Adipose tissue (tissue), 3 donors: ENCODE data around the gene DOCK1. TPM values are rescaled to one million over a fixed set of nuclear protein-coding genes. Genes with fewer than 3 reads are reported as not detected.
"Not testable (repeated sequence)": the region's sequence is repeated elsewhere in the genome, so short reads cannot be mapped to it uniquely, and the experiment has no call there.

Experiments used
- H3K27ac ChIP-seq: one replicate; pipeline ENCODE4 v1.5.1; 2013; ENCODE audit warnings: low read depth, low read length
- WGBS, 3 donors: extraction: QIAGEN DNeasy Blood & Tissue Kit; methylation state at CpG; one replicate each; pipeline ENCODE4 v1.1.7; 2013; 5-methylcytosine and 5-hydroxymethylcytosine counted together
- polyA plus RNA-seq, 3 donors: library from polyadenylated mRNA; stranded (reverse); fragments of 200-250 nt; gene quantifications; one replicate each; pipeline ENCODE4 v1.2.3, GENCODE V29; 2013
- donor health status: healthy with polysubstance abuse.
- donor health status: Bipolar disorder and iron deficiency.
- donor health status: healthy.

DOCK1 gene
- polyA plus RNA-seq: 10 to 100 TPM in 2 of 3 donors, 1 to 10 TPM in 1; 9.5 to 21.6 (median 21.5) TPM

DNA sequence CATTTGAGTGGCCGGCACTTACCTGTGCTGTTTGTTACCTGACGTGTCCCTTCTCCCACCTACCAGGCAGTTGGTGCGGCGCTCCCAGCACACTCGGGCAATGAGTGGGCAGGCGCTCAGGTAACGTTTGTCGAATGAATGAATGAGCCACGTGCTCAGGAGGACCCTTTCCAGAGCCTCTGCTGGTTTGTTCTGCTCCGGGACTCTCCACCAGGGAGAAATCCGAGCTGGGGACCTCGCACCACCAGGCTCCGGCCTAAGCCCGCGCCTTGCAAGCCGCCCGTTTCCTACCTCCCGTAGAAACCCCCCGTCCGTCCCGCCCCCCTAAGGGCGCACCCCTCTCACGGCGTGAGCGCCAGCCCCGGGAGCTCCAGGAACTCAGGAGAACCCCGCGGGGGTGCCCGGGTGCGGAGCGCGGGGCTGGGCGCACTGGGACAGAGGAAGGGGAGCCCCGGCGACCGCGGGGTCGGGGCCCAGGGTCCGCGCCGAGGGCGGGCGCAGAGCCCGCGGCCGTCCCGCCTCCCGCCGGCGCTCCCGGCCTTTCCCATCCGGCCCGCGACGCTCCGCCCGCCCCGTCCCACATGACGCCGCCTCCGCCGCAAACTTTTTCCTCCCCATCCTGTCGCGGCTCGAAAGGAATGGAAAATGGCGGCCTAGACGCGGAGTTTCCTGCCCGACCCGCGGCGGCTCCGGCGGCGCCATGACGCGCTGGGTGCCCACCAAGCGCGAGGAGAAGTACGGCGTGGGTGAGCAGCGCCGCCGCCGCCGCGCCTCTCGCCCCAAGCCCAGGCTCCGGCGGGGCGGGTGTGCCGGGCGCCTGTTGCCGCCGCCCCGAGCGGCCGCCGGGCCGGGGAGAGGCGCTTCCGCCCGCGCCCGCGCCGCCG, at the start of gene DOCK1:
Gene DOCK1 (plus strand): TSS at position 611 of the 884 bp plus-strand sequence. CDS start 90 bp downstream, at position 701.
- H3K27ac ChIP-seq: peak within 1 kb of the TSS; percentile 7
- 1% methylated on average over 91 to 108 of the region's 108 CpGs for WGBS, 3 donors

DNA sequence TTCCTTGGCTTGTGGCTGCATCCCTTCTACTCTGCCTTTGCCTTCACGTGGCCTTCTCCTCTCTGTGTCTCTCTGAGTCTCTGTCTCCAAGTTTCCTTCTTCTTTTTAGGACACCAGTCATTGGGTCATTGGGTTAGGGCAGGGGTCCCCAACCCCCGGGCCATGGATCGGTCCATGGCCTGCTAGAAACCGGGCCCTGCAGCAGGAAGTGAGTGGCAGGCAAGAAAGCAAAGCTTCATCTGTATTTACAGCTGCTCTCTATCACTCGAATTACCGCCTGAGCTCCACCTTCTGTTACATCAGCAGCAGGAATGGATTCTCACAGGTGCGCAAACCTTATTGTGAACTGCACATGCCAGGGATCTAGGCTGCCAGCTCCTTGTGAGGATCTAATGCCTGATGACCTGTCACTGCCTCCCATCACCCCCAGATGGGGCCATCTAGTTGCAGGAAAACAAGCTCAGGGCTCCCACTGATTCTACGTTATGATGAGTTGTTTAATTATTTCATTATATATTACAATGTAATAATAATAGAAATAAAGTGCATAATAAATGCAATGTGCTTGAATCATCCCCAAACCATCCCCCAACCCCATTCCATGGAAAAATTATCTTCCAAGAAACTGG, 47.9 kb upstream of the DOCK1 start:
- 89 to 92% (median 91%) methylated on average over 8 of the region's 8 CpGs for WGBS, 3 donors
- no peak overlapping the region for H3K27ac ChIP-seq

DNA sequence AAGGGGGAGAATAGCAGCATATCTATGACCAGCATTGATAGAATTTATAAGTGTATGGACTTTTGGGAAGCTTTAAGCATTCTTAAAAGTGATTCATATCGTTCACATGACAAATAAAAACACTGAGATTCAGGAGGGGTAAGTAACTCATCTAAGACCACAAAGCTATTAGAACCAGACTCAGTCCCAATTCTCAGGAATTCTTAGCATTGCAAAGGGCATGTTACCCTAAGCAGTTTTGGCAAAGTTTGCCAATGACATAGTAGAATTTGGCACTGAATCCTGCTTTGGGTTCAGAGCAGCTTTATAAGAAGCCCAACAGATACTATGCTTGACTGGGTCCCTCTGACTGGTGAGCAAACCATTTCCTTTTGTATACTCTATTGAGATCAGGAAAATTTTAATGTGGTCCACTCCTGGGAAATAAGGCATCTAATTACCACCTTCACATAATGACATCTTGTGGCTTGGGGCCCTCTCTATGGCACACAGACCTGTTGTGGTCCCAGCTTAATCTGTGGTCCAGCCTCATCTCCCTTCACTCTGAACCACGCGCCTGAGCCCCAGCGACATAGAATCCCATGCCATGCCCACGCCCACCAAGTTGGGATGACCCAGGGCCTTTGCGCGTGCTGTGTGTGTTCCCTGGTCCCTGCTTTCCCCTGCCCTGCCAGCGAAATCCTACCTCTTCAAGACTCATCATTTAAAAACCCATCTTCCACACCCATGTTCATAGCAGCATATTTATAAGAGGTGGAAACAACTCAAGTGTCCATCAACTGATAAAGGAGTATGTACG, 37.5 kb upstream of the DOCK1 start:
- 77 to 85% (median 79%) methylated on average over 9 of the region's 9 CpGs for WGBS, 3 donors
- H3K27ac ChIP-seq: no peak overlapping the region

DNA sequence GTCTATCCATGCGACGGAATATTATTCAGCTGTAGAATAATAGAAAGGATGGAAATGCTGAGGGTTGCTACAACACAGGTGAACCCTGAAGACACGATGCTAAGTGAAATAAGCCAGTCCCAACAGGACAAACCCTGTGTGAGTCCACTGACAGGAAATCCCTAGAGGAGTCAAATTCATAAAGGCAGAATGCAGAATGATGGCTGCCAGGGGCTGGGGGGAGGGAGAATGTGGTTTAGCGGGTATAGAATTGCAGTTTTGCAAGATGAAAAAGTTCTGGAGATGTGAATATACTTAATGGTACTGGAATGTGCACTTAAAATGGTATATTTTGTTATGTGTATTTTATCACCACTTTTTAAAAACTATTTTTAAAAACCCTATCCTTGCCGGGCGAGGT, 36.9 kb upstream of the DOCK1 start:
- no peak overlapping the region for H3K27ac ChIP-seq
- 83 to 86% (median 84%) methylated on average over 6 of the region's 6 CpGs for whole genome bisulfite sequencing, 3 donors

DNA sequence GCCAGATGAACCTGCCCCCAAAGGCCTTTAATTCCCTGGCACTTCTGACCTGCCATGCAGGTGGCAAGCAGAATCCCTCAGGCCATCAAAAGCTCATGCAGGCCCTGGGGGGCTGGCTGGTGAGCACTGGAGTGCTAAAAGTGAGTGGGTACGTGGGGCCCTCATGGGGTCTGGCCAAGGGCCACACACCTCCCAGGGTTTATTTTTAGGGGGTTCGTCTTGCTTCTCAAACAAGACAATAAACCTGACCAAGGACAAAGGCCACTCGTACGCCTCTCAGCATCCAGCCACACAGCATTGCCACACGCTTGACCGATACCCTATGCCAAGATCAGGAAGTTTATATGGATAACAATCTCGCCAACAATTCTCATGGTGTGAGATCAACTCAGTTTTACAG, 33.1 kb upstream of the DOCK1 start:
- 89 to 92% (median 91%) methylated on average over 7 of the region's 7 CpGs for WGBS, 3 donors
- H3K27ac ChIP-seq: no peak overlapping the region

DNA sequence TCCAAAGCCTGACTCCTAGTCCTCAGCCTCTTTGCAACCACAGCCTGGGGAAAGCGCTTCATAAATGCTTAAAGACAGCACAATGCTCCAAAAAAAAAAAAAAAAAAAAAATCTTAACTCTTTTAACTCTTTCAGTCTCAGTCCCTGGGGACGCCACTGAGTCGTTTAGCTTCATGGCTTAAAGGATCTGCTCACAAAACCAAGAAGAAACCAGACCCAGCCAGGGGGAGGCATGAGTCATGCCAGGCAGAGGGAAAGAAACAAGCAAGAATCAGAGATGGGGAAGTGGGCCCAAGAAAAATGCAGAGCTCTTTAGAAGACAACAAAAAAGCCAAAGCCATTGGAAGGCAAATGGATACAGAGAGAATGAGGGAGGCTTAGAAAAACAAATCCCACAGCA, 32.5 kb upstream of the DOCK1 start:
- 56 to 82% (median 71%) methylated on average over 3 of the region's 3 CpGs for WGBS, 3 donors
- H3K27ac ChIP-seq: no peak overlapping the region

DNA sequence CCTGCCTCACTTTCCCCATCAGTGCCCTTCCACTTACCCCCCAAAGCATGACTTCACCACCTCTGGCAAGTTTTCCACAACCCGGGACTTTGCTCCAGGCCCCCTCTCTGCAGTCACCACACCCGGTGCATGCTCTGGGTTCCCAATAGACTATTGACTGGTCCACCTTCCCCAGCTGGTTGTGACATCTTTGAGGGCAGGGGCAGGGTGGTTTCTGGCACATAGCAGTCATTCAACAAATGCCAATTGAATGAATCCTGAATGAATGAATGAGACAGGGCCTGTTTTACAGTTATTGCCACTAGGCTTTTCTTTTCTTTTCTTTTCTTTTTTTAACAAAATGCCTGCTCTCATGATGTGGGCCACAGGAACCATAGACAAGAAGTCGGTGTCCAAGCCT, 28.8 kb upstream of the DOCK1 start:
- H3K27ac ChIP-seq: no peak overlapping the region

DNA sequence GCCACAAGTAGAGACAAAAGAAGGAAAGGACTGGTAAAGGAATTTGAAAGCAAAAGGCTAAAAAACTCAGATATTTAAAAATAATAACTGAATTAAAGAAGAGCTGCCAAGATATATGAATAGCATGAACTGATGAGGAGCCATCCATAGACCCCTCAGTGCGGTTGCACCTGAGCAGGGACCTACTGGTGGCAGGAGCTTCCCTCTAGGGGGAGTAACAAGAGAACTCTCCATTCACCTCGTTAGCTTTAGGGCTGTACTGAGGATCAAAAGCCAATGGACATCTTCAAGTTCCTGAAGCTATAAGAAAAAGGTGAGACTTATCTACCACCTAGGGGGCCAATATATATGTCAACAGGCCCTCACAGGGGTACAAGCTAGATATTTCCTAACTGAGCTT, 27.8 kb upstream of the DOCK1 start:
- WGBS, 3 donors: 68 to 71% (median 70%) methylated on average over 2 of the region's 2 CpGs
- H3K27ac ChIP-seq: no peak overlapping the region

More for the DNA sequence above, 28.8 kb upstream of the DOCK1 start:
- 76 to 96% (median 85%) methylated on average over 3 of the region's 3 CpGs for WGBS, 3 donors

DNA sequence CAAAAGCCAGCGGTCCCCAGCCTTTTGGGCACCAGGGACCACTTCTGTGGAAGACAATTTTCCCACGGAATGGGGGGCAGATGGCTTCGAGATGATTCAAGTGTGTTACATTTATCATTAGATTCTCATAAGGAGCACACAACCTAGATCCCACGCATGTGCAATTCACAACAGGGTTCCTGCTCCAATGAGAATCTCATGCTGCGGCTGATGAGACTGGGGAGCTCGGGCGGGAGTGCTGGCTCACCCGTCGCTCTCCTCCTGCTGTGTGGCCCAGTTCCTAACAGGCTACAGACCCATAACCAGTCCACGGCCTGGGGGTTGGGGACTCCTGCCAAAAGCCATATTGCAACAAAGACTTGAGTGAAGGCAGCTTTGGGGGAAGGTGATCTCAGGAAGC, 26.6 kb upstream of the DOCK1 start:
- WGBS, 3 donors: 91 to 92% (median 92%) methylated on average over 10 of the region's 10 CpGs

DNA sequence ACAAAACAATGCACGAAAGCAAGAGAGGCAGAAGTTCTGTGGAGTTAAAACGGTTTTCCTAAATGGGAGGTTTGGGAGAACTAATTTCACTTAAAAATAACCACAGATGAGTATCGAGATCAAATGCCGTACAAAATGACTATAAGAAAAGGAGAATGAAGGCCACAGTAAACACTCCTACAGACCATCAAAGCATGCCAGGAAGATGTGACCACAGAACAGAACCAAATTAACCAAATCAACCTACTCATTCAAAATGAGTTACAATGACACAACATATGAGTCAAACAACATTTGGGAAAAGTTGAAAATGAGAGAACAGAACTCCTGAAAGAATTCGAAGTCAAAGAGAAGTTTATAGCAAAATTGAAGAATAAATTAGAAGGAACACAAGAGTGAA, 24.3 kb upstream of the DOCK1 start:
- 69 to 82% (median 81%) methylated on average over 5 of the region's 5 CpGs for WGBS, 3 donors
- H3K27ac ChIP-seq: no peak overlapping the region

More for the DNA sequence above, 26.6 kb upstream of the DOCK1 start:
- H3K27ac ChIP-seq: no peak overlapping the region

DNA sequence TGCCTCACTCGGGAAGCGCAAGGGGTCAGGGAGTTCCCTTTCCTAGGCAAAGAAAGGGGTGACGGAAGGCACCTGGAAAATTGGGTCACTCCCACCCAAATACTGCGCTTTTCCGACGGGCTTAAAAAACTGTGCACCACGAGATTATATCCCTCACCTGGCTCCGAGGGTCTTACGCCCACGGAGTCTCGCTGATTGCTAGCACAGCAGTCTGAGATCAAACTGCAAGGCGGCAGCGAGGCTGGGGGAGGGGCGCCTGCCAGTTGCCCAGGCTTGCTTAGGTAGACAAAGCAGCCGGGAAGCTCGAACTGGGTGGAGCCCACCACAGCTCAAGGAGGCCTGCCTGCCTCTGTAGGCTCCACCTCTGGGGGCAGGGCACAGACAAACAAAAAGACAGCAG, 23.2 kb upstream of the DOCK1 start:
- not testable (repeated sequence) for H3K27ac ChIP-seq
- WGBS, 3 donors: 16 to 37% (median 30%) methylated on average over 14 to 16 of the region's 16 CpGs

DNA sequence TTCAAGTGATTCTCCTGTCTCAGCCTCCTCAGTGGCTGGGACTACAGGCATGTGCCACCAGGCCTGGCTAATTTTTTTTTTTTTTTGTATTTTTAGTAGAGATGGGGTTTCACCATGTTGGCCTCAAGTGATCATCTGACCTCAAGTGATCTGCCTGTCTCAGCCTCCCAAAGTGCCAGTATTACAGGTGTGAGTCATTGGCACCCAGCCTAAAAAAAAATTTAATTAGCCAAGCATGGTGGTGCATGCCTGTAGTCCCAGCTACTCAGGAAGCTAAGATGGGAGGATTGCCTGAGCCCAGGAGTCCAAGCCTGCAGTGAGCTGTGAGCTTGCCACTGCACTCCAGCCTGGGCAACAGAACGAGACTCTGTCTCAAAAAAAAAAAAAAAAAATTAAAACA, 16.8 kb upstream of the DOCK1 start:
- not testable (repeated sequence) for H3K27ac ChIP-seq
- WGBS, 3 donors: 79 to 100% (median 89%) methylated on average over 1 of the region's 1 CpG

DNA sequence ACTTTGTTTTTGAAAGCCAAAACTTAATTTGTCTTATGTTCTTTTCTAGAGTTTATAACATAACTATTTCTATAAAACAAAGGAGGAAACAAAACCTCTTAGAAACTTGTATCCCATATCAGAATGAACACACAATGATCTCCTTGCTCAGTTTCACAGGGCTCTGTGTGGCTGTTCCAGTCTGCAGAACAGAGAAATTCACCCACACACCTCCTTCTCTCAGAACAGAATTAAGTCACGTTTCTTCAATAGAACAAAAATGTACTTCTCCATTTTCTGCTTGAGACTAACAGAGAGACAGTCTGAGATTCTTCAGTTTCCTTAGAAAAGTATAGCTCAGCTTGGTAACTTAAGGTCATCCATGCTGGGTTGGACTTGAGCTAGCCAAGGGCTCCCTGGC, 15.8 kb upstream of the DOCK1 start:
- 48 to 81% (median 58%) methylated on average over 1 of the region's 1 CpG for WGBS, 3 donors
- no peak overlapping the region for H3K27ac ChIP-seq

DNA sequence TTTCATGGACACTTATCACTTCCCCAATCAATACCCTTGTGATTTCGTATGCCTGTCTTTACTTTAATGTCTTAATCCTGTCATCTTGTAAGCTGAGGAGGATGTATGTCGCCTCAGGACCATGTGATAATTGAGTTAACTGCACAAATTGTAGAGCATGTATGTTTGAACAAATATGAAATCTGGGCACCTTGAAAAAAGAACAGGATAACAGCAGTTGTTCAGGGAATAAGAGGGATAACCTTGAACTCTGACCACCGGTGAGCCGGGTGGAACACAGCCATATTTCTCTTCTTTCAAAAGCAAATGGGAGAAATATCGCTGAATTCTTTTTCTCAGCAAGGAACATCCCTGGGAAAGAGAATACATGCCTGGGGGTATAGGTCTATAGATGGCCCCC, 14.4 kb upstream of the DOCK1 start:
- not testable (repeated sequence) for H3K27ac ChIP-seq
- WGBS, 3 donors: 88 to 89% (median 89%) methylated on average over 5 of the region's 5 CpGs

DNA sequence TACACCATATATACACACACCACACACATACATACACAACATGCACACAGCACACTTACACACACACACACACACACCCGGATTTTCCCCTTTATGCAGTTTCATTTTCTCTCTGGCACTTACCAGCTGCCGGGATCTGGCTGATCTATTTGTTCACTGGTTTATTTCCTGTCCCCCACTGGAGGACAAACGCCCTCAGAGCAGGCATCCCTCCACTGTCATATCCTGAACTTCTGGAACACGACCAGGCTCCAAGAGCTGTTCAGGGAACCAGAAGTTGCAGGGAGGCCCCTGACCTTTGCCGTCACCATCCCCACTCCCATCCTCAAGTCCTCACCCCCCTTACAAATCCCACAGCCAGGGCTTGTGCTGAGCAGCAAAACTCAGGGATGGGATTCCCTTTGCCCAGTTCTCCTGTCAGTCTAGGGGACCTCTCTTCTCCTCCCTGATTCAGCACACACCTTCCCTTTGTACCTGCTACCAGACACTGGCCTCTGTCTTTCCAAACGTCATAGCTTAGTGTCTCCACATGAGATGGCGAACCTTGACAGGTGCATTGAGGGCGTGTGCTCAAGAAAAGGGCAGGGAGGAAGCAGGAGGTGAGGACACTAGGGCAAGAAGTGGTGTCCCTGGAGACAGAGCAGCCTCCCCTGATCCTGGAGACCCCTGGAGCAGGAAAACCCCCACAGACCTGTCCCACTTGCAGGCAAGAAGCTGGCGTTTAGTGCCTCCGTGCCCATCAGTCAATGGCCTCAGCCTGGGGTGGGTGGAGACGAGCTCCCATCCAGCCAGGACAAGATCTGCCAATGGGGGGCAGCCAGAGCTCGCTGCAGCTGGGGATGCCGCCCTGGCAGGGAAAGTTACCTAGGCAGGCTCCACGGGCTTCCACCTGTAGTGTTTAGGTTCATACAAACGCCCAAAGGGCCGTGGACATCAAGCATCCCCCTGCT, 12.7 kb upstream of the DOCK1 start:
- WGBS, 3 donors: 64 to 74% (median 66%) methylated on average over 16 of the region's 16 CpGs
- no peak overlapping the region for H3K27ac ChIP-seq

DNA sequence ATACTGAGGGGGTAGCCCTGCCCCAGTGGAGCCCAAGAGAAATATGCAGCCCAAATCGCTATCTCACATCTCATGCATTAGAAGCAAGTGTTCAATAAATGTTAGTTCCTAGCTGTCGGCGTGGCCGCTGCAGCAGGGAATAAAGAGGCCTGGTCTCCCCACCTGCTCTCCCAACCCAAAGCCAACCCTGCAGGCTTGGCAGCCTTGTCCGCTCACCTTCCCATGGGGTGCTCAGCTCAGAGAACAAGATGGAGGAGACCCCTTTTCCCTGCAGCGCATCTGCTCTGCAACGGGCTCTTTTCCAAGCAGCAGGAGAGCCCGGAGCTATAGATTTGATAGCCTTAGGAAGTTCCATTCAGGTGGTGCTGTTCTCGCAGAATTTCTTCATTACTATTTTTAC, 12.0 kb upstream of the DOCK1 start:
- 80 to 88% (median 85%) methylated on average over 9 of the region's 9 CpGs for WGBS, 3 donors
- H3K27ac ChIP-seq: no peak overlapping the region

DNA sequence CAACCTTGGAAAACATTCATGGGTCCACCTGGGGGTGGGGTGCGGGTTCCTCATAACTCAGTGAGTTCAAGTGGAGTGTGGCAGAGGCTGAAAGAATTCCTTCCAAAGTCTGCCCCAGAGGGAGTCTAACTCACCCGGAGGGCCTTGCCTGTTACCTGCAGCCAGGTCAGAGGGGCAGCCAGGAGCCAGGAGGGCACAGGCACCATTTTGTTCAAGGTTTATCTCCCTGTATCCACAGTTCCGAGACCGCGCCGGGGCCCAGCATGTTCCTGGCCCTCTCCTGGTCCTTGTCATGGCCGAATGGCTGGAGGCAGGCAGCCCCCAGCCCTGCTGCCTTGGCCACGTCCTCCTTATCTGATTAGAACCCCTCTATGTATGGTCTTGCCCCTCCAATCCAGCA, 11.4 kb upstream of the DOCK1 start:
- 76 to 85% (median 84%) methylated on average over 8 of the region's 8 CpGs for WGBS, 3 donors
- no peak overlapping the region for H3K27ac ChIP-seq

DNA sequence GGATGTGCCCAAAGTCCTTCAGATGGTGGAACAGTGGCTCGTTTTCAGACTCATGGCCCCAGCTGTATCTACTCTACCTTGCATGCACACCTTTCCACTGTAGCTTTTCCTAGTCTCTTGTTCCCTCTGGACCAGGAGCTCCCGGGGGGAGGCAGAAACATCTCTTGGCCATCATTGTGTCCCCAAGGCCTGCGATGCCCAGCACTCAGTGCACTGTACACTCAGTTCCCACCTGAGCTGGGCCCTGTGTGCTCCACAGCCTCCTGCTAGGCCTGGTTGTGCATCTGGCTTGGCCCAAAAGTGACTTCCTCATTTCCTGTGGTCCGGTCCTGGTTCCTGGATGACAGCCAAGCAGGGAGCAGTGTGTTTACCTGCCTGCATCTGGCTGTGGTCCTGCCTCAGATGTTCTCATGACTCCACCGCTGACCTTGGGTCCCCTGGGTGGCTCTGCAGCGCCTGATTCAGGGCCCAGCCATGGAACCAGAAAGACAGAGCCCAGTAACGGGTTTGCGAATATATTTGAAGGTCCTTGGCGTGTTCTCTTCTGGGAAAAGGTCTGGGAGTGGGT, 9.9 kb upstream of the DOCK1 start:
- 57 to 74% (median 71%) methylated on average over 9 of the region's 9 CpGs for WGBS, 3 donors
- no peak overlapping the region for H3K27ac ChIP-seq
